Keratinocyte (primary cell): ENCODE data around the gene MAN2B1. TPM values are rescaled to one million over a fixed set of nuclear protein-coding genes. Genes with fewer than 3 reads are reported as not detected.

Experiments
- DNase-seq: peaks from one replicate; pipeline ENCODE4 v3.0.0-alpha.2; 2011; ENCODE audit warnings: low read depth, missing footprints, low spot score
- FAIRE-seq: peaks from 2 replicates; lab custom pipeline; 2011; peaks lifted over from hg19 to GRCh38; lab: Jason Lieb, UNC
- H2AFZ ChIP-seq: 2 replicates; pipeline ENCODE4 v1.6.0; 2012; ENCODE audit warnings: low read length, control low read depth, inconsistent platforms; ENCODE audit not compliant: control insufficient read depth
- H3K27ac ChIP-seq: 2 replicates; pipeline ENCODE4 v1.5.1; 2011; ENCODE audit warnings: low read length; ENCODE audit not compliant: control insufficient read depth, insufficient read depth
- H3K27me3 ChIP-seq: 3 replicates; pipeline ENCODE4 v1.6.0; 2011; ENCODE audit warnings: low read length; ENCODE audit not compliant: control insufficient read depth, insufficient read depth; ENCODE audit errors: extremely low read depth
- H3K36me3 ChIP-seq, 2 experiments: 2 replicates in 1 of 2; 3 replicates in 1 of 2; pipeline ENCODE4 v1.5.1; 2011; ENCODE audit warnings: low read length in 2 of 2, mild to moderate bottlenecking in 1 of 2; ENCODE audit not compliant: control insufficient read depth in 2 of 2, insufficient read depth in 2 of 2; ENCODE audit errors: extremely low read depth in 1 of 2
- H3K4me1 ChIP-seq: 3 replicates; pipeline ENCODE4 v1.5.1; 2011; ENCODE audit warnings: low read length; ENCODE audit not compliant: control insufficient read depth, insufficient read depth; ENCODE audit errors: extremely low read depth
- H3K4me2 ChIP-seq: 3 replicates; pipeline ENCODE4 v1.6.0; 2011; ENCODE audit warnings: low read depth, low read length; ENCODE audit not compliant: control insufficient read depth, insufficient read depth; ENCODE audit errors: extremely low read depth
- H3K4me3 ChIP-seq, 3 experiments: fragments of 200-600 bp in 1 of 3; sonication (generic) in 1 of 3; 2 replicates in 2 of 3; 3 replicates in 1 of 3; pipeline ENCODE4 v1.5.1; 2011 to 2016; ENCODE audit warnings: low read length in 3 of 3, mild to moderate bottlenecking in 3 of 3, control low read depth in 2 of 3, inconsistent platforms in 1 of 3, low read depth in 1 of 3, mixed read lengths in 1 of 3, mixed run types in 1 of 3, moderate library complexity in 1 of 3; ENCODE audit not compliant: control insufficient read depth in 2 of 3, insufficient read depth in 2 of 3; ENCODE audit errors: extremely low read depth in 1 of 3
- H3K79me2 ChIP-seq: 2 replicates; pipeline ENCODE4 v1.6.0; 2012; ENCODE audit warnings: low read length; ENCODE audit not compliant: control insufficient read depth, insufficient read depth
- H3K9ac ChIP-seq: 3 replicates; pipeline ENCODE4 v1.6.0; 2011; ENCODE audit warnings: low read length; ENCODE audit not compliant: control insufficient read depth, insufficient read depth; ENCODE audit errors: extremely low read depth
- H3K9me1 ChIP-seq: 3 replicates; pipeline ENCODE4 v1.6.0; 2011; ENCODE audit warnings: low read length; ENCODE audit not compliant: control insufficient read depth, insufficient read depth; ENCODE audit errors: extremely low read depth
- H3K9me3 ChIP-seq: 2 replicates; pipeline ENCODE4 v1.5.1; 2012; ENCODE audit warnings: low read depth, low read length; ENCODE audit not compliant: control insufficient read depth
- H4K20me1 ChIP-seq: 3 replicates; pipeline ENCODE4 v1.6.0; 2011; ENCODE audit warnings: low read length; ENCODE audit not compliant: control insufficient read depth, insufficient read depth; ENCODE audit errors: extremely low read depth
- EZH2 ChIP-seq: IDR thresholded peaks from one replicate; pipeline ENCODE4 v1.6.1; 2012; ENCODE audit warnings: inconsistent platforms, mild to moderate bottlenecking, low read length, moderate library complexity
- dilution Hi-C: fragments of 300-500 bp; cut with MboI; formaldehyde crosslinking; loops from one replicate; pipeline ENCODE4 v1.7.0; 2020; ENCODE audit warnings: low sequenced_read_pairs; ENCODE audit not compliant: extremely low pct_ligation_motif_present
- polyA plus RNA-seq, 5 experiments: library from polyadenylated mRNA; depleted of rRNA in 3 of 5; stranded (reverse) in 3 of 5; stranded (forward) in 1 of 5; unstranded in 1 of 5; fragments of >200 nt; gene quantifications; 1 replicate in 1 of 5; 2 replicates in 3 of 5; 3 replicates in 1 of 5; pipeline versions ENCODE4 v1.2.1 to v1.2.3, GENCODE V29; 2011 to 2012; ENCODE audit warnings: missing spikeins in 2 of 5, low read depth in 1 of 5, low replicate concordance in 1 of 5
- TF ChIP-seq, protein P1 (sequence below), 3 experiments: IDR thresholded peaks in 1 of 3; conservative IDR thresholded peaks in 1 of 3; optimal IDR thresholded peaks in 1 of 3; 2 replicates in 2 of 3; 3 replicates in 1 of 3; pipeline versions ENCODE3 to v1.5.1; 2011; ENCODE audit warnings: low read length in 3 of 3, mild to moderate bottlenecking in 3 of 3, moderate library complexity in 2 of 3, control low read depth in 1 of 3, inconsistent platforms in 1 of 3; ENCODE audit not compliant: insufficient read depth in 2 of 3; ENCODE audit errors: extremely low read depth in 1 of 3

MAN2B1 gene
- polyA plus RNA-seq, 1 donor (not counting 4 experiments of a cell fraction or from before 2014, with no cell fraction given) = 17.0 TPM

DNA sequence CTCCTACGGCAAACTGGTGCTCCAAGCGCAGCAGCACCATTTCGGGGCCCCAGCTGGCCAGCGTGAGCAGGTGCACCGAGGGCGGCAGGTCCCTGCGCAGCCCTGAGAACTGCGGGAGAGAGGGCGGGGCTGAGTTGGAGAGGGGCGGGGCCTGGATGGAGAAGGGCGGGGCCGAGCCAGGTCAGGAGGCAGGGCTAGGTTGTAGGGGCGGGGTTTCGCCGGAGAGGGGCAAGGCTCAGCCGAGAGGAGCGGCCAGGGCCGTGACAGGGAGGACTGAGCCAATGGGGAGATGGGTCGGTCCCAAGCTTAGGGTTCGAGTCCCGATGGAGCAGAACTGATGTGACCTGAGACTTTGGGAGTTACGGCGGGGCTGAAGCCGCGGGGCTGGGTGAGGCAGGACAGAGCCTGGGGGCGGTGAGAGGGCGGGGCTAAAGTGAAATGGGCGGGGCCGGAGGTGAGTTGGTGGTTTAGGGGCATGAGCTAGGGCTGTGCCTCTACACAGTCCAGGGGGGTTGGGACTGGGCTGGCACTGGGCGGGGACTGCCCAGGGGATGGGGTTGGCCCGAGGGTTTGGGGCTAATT, 19.0 kb downstream of the MAN2B1 start:
- H3K4me1 ChIP-seq = no peaks in the 10 kb centered on the region
- peaks cover 0 to 6% of the 10 kb centered on the region in 2 experiments for H3K36me3 ChIP-seq
- no peaks in the 10 kb centered on the region for H3K9me1 ChIP-seq
- H3K79me2 ChIP-seq = no peaks in the 10 kb centered on the region
- H3K4me2 ChIP-seq = peak overlapping the region; percentile 27
- no peaks in the 10 kb centered on the region for H4K20me1 ChIP-seq
- dilution Hi-C loops = no loop called here
- FAIRE-seq (no peak), DNase-seq (no peak)
- TF ChIP-seq EZH2 = no peak
- TF ChIP-seq, protein P1, sequence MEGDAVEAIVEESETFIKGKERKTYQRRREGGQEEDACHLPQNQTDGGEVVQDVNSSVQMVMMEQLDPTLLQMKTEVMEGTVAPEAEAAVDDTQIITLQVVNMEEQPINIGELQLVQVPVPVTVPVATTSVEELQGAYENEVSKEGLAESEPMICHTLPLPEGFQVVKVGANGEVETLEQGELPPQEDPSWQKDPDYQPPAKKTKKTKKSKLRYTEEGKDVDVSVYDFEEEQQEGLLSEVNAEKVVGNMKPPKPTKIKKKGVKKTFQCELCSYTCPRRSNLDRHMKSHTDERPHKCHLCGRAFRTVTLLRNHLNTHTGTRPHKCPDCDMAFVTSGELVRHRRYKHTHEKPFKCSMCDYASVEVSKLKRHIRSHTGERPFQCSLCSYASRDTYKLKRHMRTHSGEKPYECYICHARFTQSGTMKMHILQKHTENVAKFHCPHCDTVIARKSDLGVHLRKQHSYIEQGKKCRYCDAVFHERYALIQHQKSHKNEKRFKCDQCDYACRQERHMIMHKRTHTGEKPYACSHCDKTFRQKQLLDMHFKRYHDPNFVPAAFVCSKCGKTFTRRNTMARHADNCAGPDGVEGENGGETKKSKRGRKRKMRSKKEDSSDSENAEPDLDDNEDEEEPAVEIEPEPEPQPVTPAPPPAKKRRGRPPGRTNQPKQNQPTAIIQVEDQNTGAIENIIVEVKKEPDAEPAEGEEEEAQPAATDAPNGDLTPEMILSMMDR (optimal IDR thresholded peaks at IDR 0.05 in 1 of 3, IDR thresholded peaks at IDR 0.05 in 1 of 3, conservative IDR thresholded peaks at IDR 0.05 in 1 of 3; ENCODE audit: extremely low read depth in 1 of 3, insufficient read depth in 2 of 3, low read length in 3 of 3) = no peak
- no peak overlapping the region for H3K27ac ChIP-seq
- H3K9ac ChIP-seq = no peak overlapping the region
- H3K4me3 ChIP-seq = no peak overlapping the region
- no peak overlapping the region for H2AFZ ChIP-seq
- H3K27me3 ChIP-seq = no peaks in the 10 kb centered on the region
- H3K9me3 ChIP-seq = no peaks in the 10 kb centered on the region

DNA sequence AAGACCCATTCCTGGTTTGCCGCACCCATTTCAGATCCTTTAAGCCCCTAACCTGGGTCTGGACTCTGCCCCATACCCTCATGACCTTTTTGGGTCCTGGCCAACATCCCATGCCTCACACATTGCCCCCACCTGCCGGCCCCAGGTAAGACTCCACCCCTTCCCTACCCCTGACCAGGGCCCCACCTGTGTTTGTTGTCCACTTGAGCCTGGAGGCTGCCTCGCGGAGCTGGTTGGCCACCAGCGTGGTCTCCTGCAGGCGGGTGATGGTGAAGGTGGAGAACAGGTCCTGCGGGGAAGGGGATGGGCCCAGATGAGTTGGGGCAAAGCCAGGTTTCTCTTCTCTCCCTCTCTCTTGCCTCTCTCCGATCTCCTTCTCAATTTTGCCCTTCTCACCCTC, 19.5 kb downstream of the MAN2B1 start:
- Histone ChIP-seq H3K9me3 (no peaks in the 10 kb centered on the region), H3K9ac (no peak overlapping the region), H3K27me3 (no peaks in the 10 kb centered on the region), H3K36me3 (peaks cover 0 to 6% of the 10 kb centered on the region in 2 experiments), H2AFZ (no peak overlapping the region), H3K4me2 (no peak overlapping the region), H3K4me3 (no peak overlapping the region), H3K79me2 (no peaks in the 10 kb centered on the region), H3K4me1 (no peaks in the 10 kb centered on the region), H3K9me1 (no peaks in the 10 kb centered on the region), H4K20me1 (no peaks in the 10 kb centered on the region), H3K27ac (no peak overlapping the region)
- FAIRE-seq = no peak
- dilution Hi-C loops = no loop called here
- TF ChIP-seq EZH2 = no peak
- TF ChIP-seq, protein P1 (optimal IDR thresholded peaks at IDR 0.05 in 1 of 3, IDR thresholded peaks at IDR 0.05 in 1 of 3, conservative IDR thresholded peaks at IDR 0.05 in 1 of 3; ENCODE audit: extremely low read depth in 1 of 3, insufficient read depth in 2 of 3, low read length in 3 of 3) = no peak
- no peak for DNase-seq
